GM10266 (cell line): ENCODE results near the gene ACD.

Experiments
- DNase-seq: peaks from one replicate; pipeline ENCODE4 v3.0.0; 2012; ENCODE audit errors: extremely low spot score
- CTCF ChIP-seq: IDR thresholded peaks from 2 replicates; pipeline ENCODE4 v1.5.1; 2012; ENCODE audit warnings: mild to moderate bottlenecking, low read depth; ENCODE audit not compliant: control insufficient read depth, insufficient read depth; ENCODE audit errors: missing control alignments

The ACD gene

GRCh38 chr16:67661101-67661761 lies 1.2 kb upstream of the ACD start:
- no peak for DNase-seq
- no peak for TF ChIP-seq CTCF

- no peak for TF ChIP-seq CTCF
- peak; percentile 100 for DNase-seq
Observed at GRCh38 chr16:67660564-67661028, 536 bp upstream of the ACD start, which contains the start of gene PARD6A. Gene PARD6A, plus strand, starts transcription at chr16:67660960. Its CDS starts 79 bp downstream, at chr16:67661039.

DNA sequence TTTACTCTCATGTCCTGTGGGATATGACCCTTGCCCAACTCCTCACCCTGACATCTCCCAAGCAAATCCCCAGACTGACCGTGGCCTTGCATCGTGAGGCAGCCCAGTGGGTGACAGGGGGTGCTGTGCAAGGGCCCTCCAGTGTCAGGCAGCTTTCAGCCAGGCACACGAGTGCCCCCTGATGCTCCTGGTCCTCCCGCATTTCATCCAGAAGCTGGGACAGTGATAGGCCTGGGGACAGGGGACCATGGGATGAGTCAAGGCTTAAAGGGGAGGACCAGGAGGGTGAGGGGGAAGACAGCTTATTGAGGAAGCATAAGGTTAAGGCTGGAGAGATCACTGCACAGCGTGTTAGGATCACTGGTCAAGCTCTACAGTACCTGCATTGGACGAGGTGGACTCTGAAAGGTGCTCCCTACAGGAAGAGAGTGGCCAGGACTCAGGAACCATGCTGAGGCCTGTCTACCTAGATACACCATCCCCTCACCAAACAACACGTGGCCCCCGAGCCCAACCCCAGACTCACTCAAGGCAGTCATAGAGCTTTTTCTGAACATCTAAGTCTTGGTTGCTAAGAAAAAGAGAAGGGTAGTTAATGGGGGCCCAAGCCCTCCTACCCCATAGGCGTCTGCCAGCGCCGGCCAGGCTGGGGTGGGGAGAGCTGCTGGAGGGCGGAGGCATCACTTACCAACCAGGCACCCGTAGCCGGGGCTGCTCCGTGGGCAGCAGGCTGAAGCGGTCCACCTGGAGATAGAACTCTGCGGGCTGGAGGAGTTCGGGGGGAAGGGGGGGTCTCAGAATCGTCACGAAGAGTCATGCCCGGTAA lies 998 bp downstream of the ACD start:
- no peak for TF ChIP-seq CTCF

DNA sequence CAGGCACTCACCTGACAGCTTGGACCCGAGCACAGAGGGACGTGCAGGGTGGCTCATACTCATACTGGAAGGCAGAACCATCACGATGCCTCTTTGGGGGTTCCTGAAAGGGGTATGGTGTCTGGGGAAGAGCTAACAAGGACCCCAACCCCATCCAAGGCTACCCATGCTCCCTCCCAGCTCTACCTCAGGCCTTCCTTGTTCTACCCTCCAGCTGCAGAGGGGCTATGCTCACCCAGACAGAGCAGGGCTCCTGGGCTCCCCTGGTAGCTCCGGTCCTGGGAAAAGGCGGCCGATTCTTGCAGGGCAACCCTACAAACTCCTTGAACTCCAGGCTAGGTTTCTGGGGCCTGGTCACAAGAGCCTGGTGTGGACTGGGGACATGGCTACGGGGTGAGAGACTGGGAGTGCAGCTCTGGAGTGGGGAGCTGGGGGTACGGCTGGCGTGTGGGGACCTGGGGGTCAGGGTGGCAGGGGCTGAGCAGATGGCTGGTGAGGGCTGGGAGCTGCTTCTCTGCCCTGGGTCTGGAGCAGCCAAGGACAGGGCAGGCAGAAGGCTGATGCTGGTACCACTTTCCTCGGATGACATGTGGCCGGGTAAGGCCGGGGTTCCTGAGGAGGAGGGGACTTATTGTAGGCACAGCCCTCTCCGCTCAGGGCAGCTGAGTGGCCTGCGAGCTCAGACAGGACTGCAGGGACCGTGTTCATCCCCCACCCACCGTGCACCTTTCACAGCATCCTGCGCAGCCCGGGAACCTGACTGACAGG lies 2.1 kb downstream of the ACD start:
- TF ChIP-seq CTCF = no peak
- DNase-seq = no peak

More for the DNA sequence above, 998 bp downstream of the ACD start:
- no peak for DNase-seq

DNA sequence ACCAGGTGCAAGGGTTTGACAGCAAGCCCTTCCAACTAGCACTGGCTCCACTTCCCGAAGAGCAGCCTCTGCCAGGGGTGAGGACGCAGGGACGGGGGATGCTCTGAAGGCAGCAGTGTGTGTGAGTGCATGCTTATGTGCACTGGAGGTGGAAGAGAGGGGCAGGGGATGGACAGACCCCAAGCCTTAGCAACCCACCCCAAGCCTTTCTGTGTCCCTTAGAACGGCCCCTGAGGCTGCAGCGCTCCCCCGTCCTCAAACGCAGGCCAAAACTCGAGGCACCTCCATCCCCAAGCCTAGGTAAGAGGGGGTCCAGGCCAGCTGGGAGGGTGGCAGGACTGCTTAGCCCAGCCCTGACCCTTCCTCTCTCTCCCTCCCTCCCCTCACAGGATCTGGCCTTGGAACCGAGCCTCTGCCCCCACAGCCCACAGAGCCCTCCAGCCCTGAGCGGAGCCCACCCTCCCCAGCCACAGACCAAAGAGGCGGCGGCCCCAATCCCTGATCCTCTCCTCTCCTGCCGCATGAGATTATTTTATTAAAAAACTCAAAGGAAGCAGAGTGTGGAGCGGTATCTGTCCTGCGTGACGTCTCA lies 2.9 kb downstream of the ACD start:
- TF ChIP-seq CTCF = no peak
- DNase-seq = no peak

GRCh38 chr16:67656344-67657016 lies 3.6 kb downstream of the ACD start:
- no peak for DNase-seq
- no peak for TF ChIP-seq CTCF
